Activated CD8-positive, alpha-beta memory T cell treated with anti-CD3 and anti-CD28 coated beads, Interleukin-2, amount 10 ng/mL, durations not matched to agents 7 days and 5 days (primary cell): ENCODE results near the gene SLC25A41. TPM values are rescaled to one million over a fixed set of nuclear protein-coding genes. Genes with fewer than 3 reads are reported as not detected.

Source experiments
- ATAC-seq: fragments of 150-1000 bp; cut with Tn5 transposase; one replicate; pipeline ENCODE4 v1.10.0; 2021; ENCODE audit warnings: moderate library complexity
- CTCF ChIA-PET: fragments of 350-600 bp; sonication (Branson Sonifier 250); formaldehyde crosslinking; loops from one replicate; lab custom pipeline; 2021; ENCODE audit warnings: antibody characterized with exemption; lab: Charles Lee
- DNase-seq: peaks from one replicate; pipeline ENCODE4 v3.0.0-alpha.2; 2020
- H3K27ac Mint-ChIP-seq: one replicate; pipeline ENCODE4 v1.8.0; 2021; ENCODE audit warnings: mild to moderate bottlenecking, mixed read lengths
- H3K27me3 Mint-ChIP-seq: one replicate; pipeline ENCODE4 v1.8.0; 2021; ENCODE audit warnings: mixed read lengths
- H3K36me3 Mint-ChIP-seq: one replicate; pipeline ENCODE4 v1.8.0; 2021; ENCODE audit warnings: mild to moderate bottlenecking, mixed read lengths
- H3K4me1 Mint-ChIP-seq: one replicate; pipeline ENCODE4 v1.8.0; 2021; ENCODE audit warnings: mixed read lengths
- H3K4me3 Mint-ChIP-seq: one replicate; pipeline ENCODE4 v1.8.0; 2021; ENCODE audit warnings: mild to moderate bottlenecking, moderate library complexity, mixed read lengths
- H3K9me3 Mint-ChIP-seq: one replicate; pipeline ENCODE4 v1.8.0; 2022; ENCODE audit warnings: low read depth, mixed read lengths
- total RNA-seq, 2 experiments: library from RNA; stranded (reverse); gene quantifications; one replicate each; pipeline ENCODE4 v1.2.3, GENCODE V29; 2021

SLC25A41 gene
- total RNA-seq, 2 experiments from 2014 or later, result 0.44 to 0.52 TPM

DNA sequence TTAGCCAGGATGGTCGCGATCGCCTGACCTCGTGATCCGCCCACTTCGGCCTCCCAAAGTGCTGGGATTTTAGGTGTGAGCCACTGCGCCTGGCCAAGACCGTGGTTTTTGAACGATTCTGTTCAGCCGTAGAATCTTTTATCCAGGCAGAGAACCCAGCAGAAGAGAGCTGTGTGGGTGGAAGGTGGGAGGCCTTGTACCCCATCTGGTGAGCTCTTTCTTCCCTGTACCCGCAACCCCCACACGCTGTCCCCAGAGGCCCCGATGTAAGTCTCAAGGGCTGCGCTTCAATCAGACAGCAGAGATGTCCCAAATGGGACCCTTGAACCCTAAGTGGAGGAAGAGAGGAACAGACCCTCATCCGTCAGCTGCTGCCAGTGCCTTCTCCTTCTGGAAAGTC is 22.4 kb upstream of the SLC25A41 start:
- Mint-ChIP-seq H3K27me3 (no peaks in the 10 kb centered on the region), H3K36me3 (peaks cover 41% of the 10 kb centered on the region), H3K9me3 (peaks cover 2% of the 10 kb centered on the region), H3K27ac (no peak overlapping the region), H3K4me1 (peaks cover 16% of the 10 kb centered on the region), H3K4me3 (no peak overlapping the region)
- DNase-seq (no peak), ATAC-seq (no peak)
- CTCF ChIA-PET, result no interaction called here

- H3K4me3 Mint-ChIP-seq, result no peak overlapping the region
- H3K4me1 Mint-ChIP-seq, result peaks cover 10% of the 10 kb centered on the region
- H3K36me3 Mint-ChIP-seq, result peaks cover 42% of the 10 kb centered on the region
These were observed 20.5 kb upstream of the SLC25A41 start for GRCh38 chr19:6453951-6454565.

DNA sequence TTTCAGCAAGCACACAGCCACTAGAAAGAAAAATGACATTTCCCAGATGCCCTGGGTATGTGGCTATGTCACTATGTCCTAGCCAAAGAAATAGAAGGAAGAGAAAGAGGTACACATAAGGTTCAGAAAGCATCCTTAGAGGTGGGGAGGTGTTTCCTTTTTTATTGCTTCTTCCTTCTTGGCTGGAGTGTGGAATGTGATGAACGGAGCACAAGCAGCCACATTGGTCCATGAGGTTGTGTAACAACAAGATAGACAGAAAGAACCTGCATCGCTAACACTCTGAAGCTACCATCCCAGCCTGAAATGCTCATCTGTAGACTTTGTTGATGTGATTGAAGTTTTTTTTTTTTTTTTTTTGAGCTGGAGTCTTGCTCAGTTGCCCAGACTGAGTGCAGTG is 19.3 kb upstream of the SLC25A41 start:
- peaks cover 42% of the 10 kb centered on the region for H3K36me3 Mint-ChIP-seq
- CTCF ChIA-PET, result interaction anchor here (0.6 to 1.0 kb wide), 2 partner anchors 42 to 51 kb away, joined by 3 to 4 read pairs; no protein-coding TSS in a partner anchor

More at GRCh38 chr19:6453951-6454565, 20.5 kb upstream of the SLC25A41 start:
- CTCF ChIA-PET, result interaction anchor here (1.3 kb wide), 1 partner anchor 63 kb away, joined by 3 read pairs; no protein-coding TSS in a partner anchor
- Mint-ChIP-seq H3K27me3 (no peaks in the 10 kb centered on the region), H3K27ac (no peak overlapping the region), H3K9me3 (peaks cover 2% of the 10 kb centered on the region)
- DNase-seq (no peak), ATAC-seq (no peak)

DNA sequence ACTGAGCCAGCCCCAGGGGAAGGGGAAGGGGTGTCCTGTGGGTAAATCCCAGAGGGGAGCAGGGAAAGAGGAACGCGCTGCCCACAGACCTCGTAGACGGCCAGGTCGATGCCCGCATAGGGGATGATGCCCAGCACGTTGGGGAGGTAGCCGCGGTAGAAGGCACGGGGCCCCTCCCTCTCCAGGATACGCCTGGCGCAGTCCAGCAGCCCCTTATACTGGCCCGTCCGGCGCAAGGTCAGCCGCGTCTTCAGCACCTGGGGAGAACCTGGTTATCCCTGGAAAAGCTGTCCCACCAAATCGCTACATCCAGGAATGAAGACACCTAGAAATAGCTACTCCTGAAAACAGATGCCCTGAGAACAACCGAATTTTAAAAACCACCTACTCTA is 18.7 kb upstream of the SLC25A41 start:
- H3K27me3 Mint-ChIP-seq, result no peaks in the 10 kb centered on the region
- no peak overlapping the region for H3K4me3 Mint-ChIP-seq
- peaks cover 42% of the 10 kb centered on the region for H3K36me3 Mint-ChIP-seq
- DNase-seq, result no peak
- no peak for ATAC-seq
- CTCF ChIA-PET, result no interaction called here
- H3K4me1 Mint-ChIP-seq, result no peaks in the 10 kb centered on the region
- no peak overlapping the region for H3K27ac Mint-ChIP-seq
- H3K9me3 Mint-ChIP-seq, result peaks cover 2% of the 10 kb centered on the region

More for the DNA sequence above, 19.3 kb upstream of the SLC25A41 start:
- DNase-seq (no peak), ATAC-seq (no peak)
- Mint-ChIP-seq H3K4me3 (no peak overlapping the region), H3K9me3 (peaks cover 2% of the 10 kb centered on the region), H3K27ac (no peak overlapping the region), H3K4me1 (no peaks in the 10 kb centered on the region), H3K27me3 (no peaks in the 10 kb centered on the region)

DNA sequence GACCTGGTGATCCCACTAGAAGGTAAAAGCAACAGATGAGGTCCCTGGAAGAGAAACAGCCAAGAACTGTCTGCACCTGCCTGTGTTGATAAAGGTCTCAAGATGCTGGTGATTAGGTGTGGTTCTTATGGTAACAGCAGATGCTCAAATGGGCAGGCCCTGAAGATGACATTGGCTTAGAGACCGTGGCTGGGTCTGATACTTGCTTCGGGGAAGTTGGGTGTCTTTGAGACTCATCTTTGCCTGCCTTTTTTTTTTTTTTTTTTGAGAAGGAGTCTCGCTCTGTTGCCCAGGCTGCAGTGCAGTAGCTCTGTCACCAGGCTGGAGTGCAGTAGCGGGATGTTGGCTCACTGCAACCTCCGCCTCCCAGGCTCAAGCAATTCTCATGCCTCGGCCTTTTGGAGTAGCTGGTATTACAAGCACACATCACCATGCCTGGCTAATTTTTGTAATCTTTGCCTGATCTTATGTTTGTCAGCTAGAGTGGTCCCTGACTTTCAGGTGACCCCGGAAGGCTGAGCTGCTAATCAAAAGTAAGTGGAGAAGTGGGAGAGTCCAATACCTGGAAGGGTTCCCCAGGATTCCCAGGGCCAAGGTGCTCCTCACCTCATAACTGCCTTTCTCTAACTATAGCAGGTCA is 18.1 kb upstream of the SLC25A41 start:
- Mint-ChIP-seq H3K36me3 (peaks cover 42% of the 10 kb centered on the region), H3K4me1 (no peaks in the 10 kb centered on the region), H3K9me3 (peaks cover 2% of the 10 kb centered on the region), H3K27ac (no peak overlapping the region), H3K4me3 (no peak overlapping the region), H3K27me3 (no peaks in the 10 kb centered on the region)
- CTCF ChIA-PET, result no interaction called here
- no peak for DNase-seq
- no peak for ATAC-seq

- CTCF ChIA-PET, result no interaction called here
- ATAC-seq (no peak), DNase-seq (no peak)
- peaks cover 2% of the 10 kb centered on the region for H3K9me3 Mint-ChIP-seq
- peaks cover 32% of the 10 kb centered on the region for H3K36me3 Mint-ChIP-seq
- no peak overlapping the region for H3K4me3 Mint-ChIP-seq
- no peak overlapping the region for H3K27ac Mint-ChIP-seq
- H3K27me3 Mint-ChIP-seq, result no peaks in the 10 kb centered on the region
- no peaks in the 10 kb centered on the region for H3K4me1 Mint-ChIP-seq
These were observed 16.6 kb upstream of the SLC25A41 start for GRCh38 chr19:6450166-6450565.

DNA sequence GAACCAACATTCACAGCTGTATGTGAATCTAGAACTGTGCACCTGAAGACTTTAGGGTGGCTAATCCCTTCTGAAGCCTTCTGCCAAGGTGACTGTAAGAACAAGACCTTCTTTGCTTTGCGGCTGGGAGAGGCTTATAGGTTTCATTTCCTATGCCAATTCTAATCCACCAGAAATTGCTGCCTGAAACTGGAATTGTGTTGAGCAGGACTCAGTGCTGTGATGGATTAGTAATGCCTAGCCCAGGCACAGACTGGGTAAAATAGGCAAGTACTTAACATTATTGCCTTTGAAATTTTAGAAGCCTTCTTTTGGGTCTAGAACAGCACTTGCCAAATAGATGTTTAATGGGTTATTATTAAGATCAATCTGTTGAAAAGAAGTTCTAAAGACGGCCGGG is 14.5 kb upstream of the SLC25A41 start:
- DNase-seq (no peak), ATAC-seq (no peak)
- Mint-ChIP-seq H3K27ac (no peak overlapping the region), H3K27me3 (no peaks in the 10 kb centered on the region), H3K4me1 (no peaks in the 10 kb centered on the region), H3K9me3 (no peaks in the 10 kb centered on the region), H3K4me3 (no peak overlapping the region), H3K36me3 (peaks cover 14% of the 10 kb centered on the region)
- CTCF ChIA-PET, result no interaction called here

DNA sequence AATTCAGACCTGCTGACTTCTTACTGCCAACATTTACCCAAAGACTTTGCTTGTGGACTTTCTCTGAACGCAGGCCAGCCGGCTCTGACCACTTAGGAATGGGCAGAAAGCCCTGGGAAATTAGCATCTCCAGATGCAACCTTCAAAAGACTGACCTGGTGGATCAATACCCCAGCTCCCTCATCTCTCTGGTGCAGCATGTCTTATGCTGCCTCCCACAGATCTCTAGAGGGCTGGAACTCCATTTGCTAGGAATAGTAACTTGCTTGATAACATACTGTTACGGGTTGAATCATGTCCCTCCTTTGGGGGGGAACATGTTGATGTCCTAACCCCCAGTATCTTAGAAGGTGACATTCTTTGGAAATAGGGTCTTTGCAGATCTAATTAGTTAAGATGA is 12.9 kb upstream of the SLC25A41 start:
- ATAC-seq, result no peak
- no peak for DNase-seq
- CTCF ChIA-PET, result no interaction called here
- no peaks in the 10 kb centered on the region for H3K27me3 Mint-ChIP-seq
- H3K36me3 Mint-ChIP-seq, result peaks cover 5% of the 10 kb centered on the region
- H3K9me3 Mint-ChIP-seq, result no peaks in the 10 kb centered on the region
- no peak overlapping the region for H3K4me3 Mint-ChIP-seq
- no peaks in the 10 kb centered on the region for H3K4me1 Mint-ChIP-seq
- H3K27ac Mint-ChIP-seq, result no peak overlapping the region

DNA sequence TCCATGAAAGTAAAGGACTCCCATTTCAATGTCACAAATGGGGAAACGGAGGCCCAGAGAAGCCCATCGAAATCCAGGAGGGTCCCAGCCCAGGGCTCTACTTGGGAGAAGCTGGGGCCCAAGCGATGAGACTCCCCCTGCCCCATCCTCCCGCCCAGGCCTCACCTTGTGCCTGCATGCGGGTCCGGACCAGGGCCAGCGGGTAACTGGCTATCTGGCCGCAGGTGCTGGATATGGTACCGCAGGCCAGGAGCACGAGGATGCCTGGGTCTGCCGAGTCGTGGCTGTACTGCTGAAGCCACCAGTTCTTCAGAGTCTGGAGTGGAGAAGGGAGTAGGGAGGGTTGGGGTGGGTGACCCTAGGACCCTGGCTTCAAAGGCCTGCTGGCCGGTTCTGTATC is 10.4 kb upstream of the SLC25A41 start:
- Mint-ChIP-seq H3K36me3 (no peaks in the 10 kb centered on the region), H3K4me3 (no peak overlapping the region), H3K4me1 (no peaks in the 10 kb centered on the region), H3K27me3 (no peaks in the 10 kb centered on the region), H3K27ac (no peak overlapping the region), H3K9me3 (no peaks in the 10 kb centered on the region)
- CTCF ChIA-PET, result interaction anchor here (1.0 kb wide), 1 partner anchor 33 kb away, joined by 3 read pairs; no protein-coding TSS in a partner anchor
- DNase-seq (no peak), ATAC-seq (no peak)

DNA sequence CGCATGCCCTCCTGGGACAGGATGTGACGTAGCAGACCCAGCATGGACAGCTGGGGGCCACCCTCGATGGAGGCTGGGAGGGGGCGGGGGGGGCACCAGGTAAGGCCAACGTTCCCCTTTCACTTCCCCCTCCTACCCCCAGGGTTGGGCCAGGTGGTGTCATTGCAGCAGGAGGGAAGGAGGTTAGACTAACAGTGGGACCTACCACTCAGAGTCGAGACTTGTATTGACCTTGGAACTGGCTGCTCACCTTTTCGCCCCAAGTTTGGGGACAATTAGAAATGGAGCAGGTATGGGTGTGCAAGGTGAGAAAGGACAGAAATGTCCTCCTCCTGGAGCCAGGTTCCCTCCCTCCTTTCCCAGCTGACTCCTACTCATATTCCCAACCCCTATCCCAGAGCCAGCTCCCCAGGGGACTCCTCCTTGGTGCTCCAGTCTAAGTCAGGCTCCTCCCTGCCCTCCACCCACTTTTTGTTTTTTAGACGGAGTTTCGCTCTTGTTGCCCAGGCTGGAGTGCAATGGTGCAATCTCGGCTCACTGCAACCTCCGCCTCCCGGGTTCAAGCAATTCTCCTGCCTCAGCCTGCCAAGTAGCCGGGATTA is 8.6 kb upstream of the SLC25A41 start:
- DNase-seq, result no peak
- CTCF ChIA-PET, result no interaction called here

GRCh38 chr19:6440905-6441304 is 7.3 kb upstream of the SLC25A41 start:
- no peak for DNase-seq
- H3K9me3 Mint-ChIP-seq, result no peaks in the 10 kb centered on the region
- no peaks in the 10 kb centered on the region for H3K36me3 Mint-ChIP-seq
- no peak overlapping the region for H3K27ac Mint-ChIP-seq
- CTCF ChIA-PET, result no interaction called here
- no peak overlapping the region for H3K4me3 Mint-ChIP-seq
- no peak for ATAC-seq
- H3K27me3 Mint-ChIP-seq, result no peaks in the 10 kb centered on the region
- H3K4me1 Mint-ChIP-seq, result peaks cover 4% of the 10 kb centered on the region

More for the DNA sequence above, 8.6 kb upstream of the SLC25A41 start:
- Mint-ChIP-seq H3K36me3 (no peaks in the 10 kb centered on the region), H3K27me3 (no peaks in the 10 kb centered on the region), H3K9me3 (no peaks in the 10 kb centered on the region), H3K4me3 (no peak overlapping the region), H3K27ac (no peak overlapping the region), H3K4me1 (no peaks in the 10 kb centered on the region)
- ATAC-seq, result no peak

DNA sequence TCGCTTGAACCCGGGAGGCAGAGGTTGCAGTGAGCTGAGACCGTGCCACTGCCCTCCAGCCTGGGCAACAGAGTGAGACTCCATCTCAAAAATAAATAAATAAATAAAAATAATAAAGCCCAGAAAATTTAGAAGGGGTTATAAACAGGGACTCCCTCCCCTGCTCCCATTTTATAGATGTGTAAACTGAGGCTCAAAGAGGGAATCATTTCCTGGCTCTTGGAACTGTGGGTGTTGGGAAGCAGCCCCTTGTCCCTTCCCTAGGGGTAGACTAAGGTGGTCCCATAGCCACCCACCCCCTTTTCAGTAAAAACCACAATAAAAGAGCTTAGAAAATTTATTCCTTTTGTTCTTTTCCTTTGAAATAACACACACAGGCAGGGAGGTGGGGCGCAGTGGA is 6.2 kb upstream of the SLC25A41 start:
- Mint-ChIP-seq H3K4me1 (peaks cover 6% of the 10 kb centered on the region), H3K4me3 (no peak overlapping the region), H3K36me3 (no peaks in the 10 kb centered on the region), H3K9me3 (no peaks in the 10 kb centered on the region), H3K27me3 (no peaks in the 10 kb centered on the region), H3K27ac (no peak overlapping the region)
- DNase-seq (no peak), ATAC-seq (no peak)
- CTCF ChIA-PET, result no interaction called here

GRCh38 chr19:6433165-6433564 is 398 bp downstream of the SLC25A41 start:
- Mint-ChIP-seq H3K27ac (no peak overlapping the region), H3K4me3 (no peak overlapping the region), H3K9me3 (no peaks in the 10 kb centered on the region), H3K27me3 (no peaks in the 10 kb centered on the region), H3K4me1 (peaks cover 12% of the 10 kb centered on the region), H3K36me3 (no peaks in the 10 kb centered on the region)
- ATAC-seq (no peak), DNase-seq (no peak)
- CTCF ChIA-PET, result no interaction called here

DNA sequence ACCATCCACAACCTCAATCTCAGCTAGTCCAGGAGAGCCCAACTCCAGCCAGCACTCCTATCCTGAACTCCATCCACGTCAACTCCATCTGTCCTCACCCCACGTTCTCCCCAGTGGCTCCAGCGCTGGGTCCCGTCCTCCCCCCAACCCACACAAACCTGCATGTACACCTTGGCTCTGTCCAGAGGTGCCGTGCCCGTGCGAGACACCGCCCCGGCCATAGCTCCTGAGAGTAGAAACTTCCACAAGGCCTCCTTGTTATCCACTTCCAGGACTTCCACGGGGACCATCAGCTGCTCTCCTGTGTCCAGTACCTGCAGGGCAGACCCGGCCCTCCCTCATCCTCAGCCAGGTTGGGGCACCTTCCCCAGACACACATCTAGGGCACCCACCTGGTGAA is 1.7 kb downstream of the SLC25A41 start:
- H3K27me3 Mint-ChIP-seq, result no peaks in the 10 kb centered on the region
- DNase-seq (no peak), ATAC-seq (peak; percentile 6)
- H3K36me3 Mint-ChIP-seq, result no peaks in the 10 kb centered on the region
- H3K27ac Mint-ChIP-seq, result no peak overlapping the region
- peaks cover 12% of the 10 kb centered on the region for H3K4me1 Mint-ChIP-seq
- CTCF ChIA-PET, result interaction anchor here (1.2 kb wide), 1 partner anchor 28 kb away, joined by 3 read pairs; the partner anchor contains the start of gene SLC25A23
- no peaks in the 10 kb centered on the region for H3K9me3 Mint-ChIP-seq
- no peak overlapping the region for H3K4me3 Mint-ChIP-seq
